ENCODE measurements around the gene FAM209A. TPM values are rescaled to one million over a fixed set of nuclear protein-coding genes. Genes with fewer than 3 reads are reported as not detected.

The FAM209A gene
- total RNA-seq, 1 experiment from 2014 or later = 0.34 TPM

DNA sequence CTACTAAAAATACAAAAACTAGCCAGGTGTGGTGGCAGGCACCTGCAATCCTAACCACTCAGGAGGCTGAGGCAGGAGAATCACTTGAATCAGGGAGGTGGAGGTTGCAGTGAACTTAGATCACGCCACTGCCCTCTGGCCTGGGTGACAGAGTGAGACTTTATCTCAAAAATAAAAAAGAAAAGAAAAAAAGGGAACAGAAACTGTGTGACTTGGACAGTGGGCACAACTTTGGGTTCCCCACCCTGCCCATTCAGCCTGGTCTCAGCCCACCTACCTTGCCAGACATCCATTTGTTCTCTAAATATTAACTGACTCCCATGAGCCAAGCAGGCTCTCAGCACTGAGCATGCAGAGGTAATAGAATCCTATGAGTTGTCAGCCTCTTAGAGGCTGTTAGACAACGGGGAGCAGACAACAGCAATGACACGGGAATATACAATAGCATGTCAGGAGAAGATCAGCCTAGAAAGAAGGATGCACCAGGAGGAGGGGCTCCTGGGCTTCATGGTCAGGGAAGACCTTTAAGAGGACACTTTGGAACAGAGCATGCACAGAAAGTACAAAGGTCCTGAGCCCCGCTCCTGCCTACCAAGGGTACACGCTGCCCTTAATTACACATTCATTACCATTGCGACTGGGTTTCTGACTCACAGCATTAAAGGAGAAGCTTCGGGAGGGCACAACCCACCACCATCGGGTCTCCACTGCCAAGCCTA, 28.5 kb downstream of the FAM209A start:
- no peaks in the 10 kb centered on the region for H3K27me3 ChIP-seq (ENCODE audit: insufficient read depth, low read length)
- DNase-seq (ENCODE audit: low read depth, low spot score) (no peak), ATAC-seq (no peak)
- no peak overlapping the region for H3K27ac ChIP-seq (ENCODE audit: low read depth, low read length)
- H3K36me3 ChIP-seq (ENCODE audit: control insufficient read depth in 1 of 2, insufficient read depth in 2 of 2, low read length in 2 of 2) = no peaks in the 10 kb centered on the region
- H3K9ac ChIP-seq (ENCODE audit: low read length) = no peak overlapping the region
- ChIA-PET CTCF (no interaction called here), RAD21 (ENCODE audit: low non-redundant PET in 1 of 2, low total read pairs in 2 of 2, uncharacterized antibody in 2 of 2, unreplicated experiment in 2 of 2) (no interaction called here), POLR2A (no interaction called here)
- H3K4me2 ChIP-seq (ENCODE audit: low read length) = no peak overlapping the region
- peaks cover 14 to 29% of the 10 kb centered on the region in 2 experiments for H3K4me1 ChIP-seq (ENCODE audit: control insufficient read depth in 1 of 2, insufficient read depth in 2 of 2, low read length in 2 of 2)
- H3K9me2 ChIP-seq (ENCODE audit: insufficient read depth) = no peaks in the 10 kb centered on the region
- intact Hi-C loops (cut with micrococcal nuclease) = no loop called here
- no peaks in the 10 kb centered on the region for H4K20me1 ChIP-seq (ENCODE audit: insufficient read depth)
- no TSS peak for BruUV-seq (replicated peaks)
- no peak overlapping the region for H3K4me3 ChIP-seq (replicated peaks in 1 of 2; ENCODE audit: low read depth in 1 of 2, low read length in 2 of 2)
- no peaks in the 10 kb centered on the region for H3K79me2 ChIP-seq (ENCODE audit: insufficient read depth, low read length)
- H2AFZ ChIP-seq (ENCODE audit: low read depth, low read length, poor library complexity, severe bottlenecking) = no peak overlapping the region
- H3K9me3 ChIP-seq (ENCODE audit: control insufficient read depth in 1 of 2, insufficient read depth in 1 of 2, low read depth in 1 of 2, low read length in 2 of 2) = no peaks in the 10 kb centered on the region
- TF ChIP-seq EZH2phosphoT487 (IDR thresholded peaks at IDR 0.05; ENCODE audit: borderline replicate concordance) = no peak
- no peak for TF ChIP-seq POLR2A (IDR thresholded peaks at IDR 0.05; ENCODE audit: borderline replicate concordance, extremely low read depth, insufficient read depth, insufficient read length)
- TF ChIP-seq SRF (IDR thresholded peaks at IDR 0.05; ENCODE audit: low read depth) = no peak
- TF ChIP-seq EZH2 (IDR thresholded peaks at IDR 0.05) = no peak
- no peak for TF ChIP-seq RAD21 (IDR thresholded peaks at IDR 0.05; ENCODE audit: low read depth)
- TF ChIP-seq, protein P1, sequence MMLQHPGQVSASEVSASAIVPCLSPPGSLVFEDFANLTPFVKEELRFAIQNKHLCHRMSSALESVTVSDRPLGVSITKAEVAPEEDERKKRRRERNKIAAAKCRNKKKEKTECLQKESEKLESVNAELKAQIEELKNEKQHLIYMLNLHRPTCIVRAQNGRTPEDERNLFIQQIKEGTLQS (IDR thresholded peaks at IDR 0.05) = no peak
- TF ChIP-seq CBX3 (IDR thresholded peaks at IDR 0.05; ENCODE audit: low read depth) = no peak
- no peak for TF ChIP-seq SP1 (IDR thresholded peaks at IDR 0.05; ENCODE audit: low read depth)
- no peak for TF ChIP-seq JUND (IDR thresholded peaks at IDR 0.05)
- no peak for TF ChIP-seq YY1 (IDR thresholded peaks at IDR 0.05; ENCODE audit: extremely low read depth, insufficient replicate concordance, low read depth, low read length)
- TF ChIP-seq, protein P2, sequence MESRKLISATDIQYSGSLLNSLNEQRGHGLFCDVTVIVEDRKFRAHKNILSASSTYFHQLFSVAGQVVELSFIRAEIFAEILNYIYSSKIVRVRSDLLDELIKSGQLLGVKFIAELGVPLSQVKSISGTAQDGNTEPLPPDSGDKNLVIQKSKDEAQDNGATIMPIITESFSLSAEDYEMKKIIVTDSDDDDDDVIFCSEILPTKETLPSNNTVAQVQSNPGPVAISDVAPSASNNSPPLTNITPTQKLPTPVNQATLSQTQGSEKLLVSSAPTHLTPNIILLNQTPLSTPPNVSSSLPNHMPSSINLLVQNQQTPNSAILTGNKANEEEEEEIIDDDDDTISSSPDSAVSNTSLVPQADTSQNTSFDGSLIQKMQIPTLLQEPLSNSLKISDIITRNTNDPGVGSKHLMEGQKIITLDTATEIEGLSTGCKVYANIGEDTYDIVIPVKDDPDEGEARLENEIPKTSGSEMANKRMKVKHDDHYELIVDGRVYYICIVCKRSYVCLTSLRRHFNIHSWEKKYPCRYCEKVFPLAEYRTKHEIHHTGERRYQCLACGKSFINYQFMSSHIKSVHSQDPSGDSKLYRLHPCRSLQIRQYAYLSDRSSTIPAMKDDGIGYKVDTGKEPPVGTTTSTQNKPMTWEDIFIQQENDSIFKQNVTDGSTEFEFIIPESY (IDR thresholded peaks at IDR 0.05; ENCODE audit: extremely low read depth, insufficient replicate concordance, low read length) = no peak
- no peak for TF ChIP-seq EGR1 (IDR thresholded peaks at IDR 0.05; ENCODE audit: low read depth)
- TF ChIP-seq SIN3A (IDR thresholded peaks at IDR 0.05; ENCODE audit: low read depth) = no peak
- TF ChIP-seq TCF7L2 (IDR thresholded peaks at IDR 0.05; ENCODE audit: borderline replicate concordance, extremely low read depth, insufficient read depth, insufficient read length) = no peak
- TF ChIP-seq ELF1 (IDR thresholded peaks at IDR 0.05; ENCODE audit: borderline replicate concordance, low read depth) = no peak
- TF ChIP-seq, protein P3, sequence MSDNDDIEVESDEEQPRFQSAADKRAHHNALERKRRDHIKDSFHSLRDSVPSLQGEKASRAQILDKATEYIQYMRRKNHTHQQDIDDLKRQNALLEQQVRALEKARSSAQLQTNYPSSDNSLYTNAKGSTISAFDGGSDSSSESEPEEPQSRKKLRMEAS (IDR thresholded peaks at IDR 0.05) = no peak
